Fibroblast of mammary gland (primary cell): ENCODE results near the gene MAML3.

Source experiments
- DNase-seq: peaks from one replicate; pipeline ENCODE4 v3.0.0-alpha.2; 2010; ENCODE audit warnings: low read depth
- H3K4me3 ChIP-seq: 2 replicates; pipeline ENCODE4 v1.5.1; 2011; ENCODE audit warnings: low read depth, mild to moderate bottlenecking, low read length, moderate library complexity; ENCODE audit not compliant: control insufficient read depth
- TF ChIP-seq, protein P1 (sequence below): conservative IDR thresholded peaks from 2 replicates; pipeline ENCODE4 v1.5.1; 2011; ENCODE audit warnings: low read depth, low read length, inconsistent platforms; ENCODE audit not compliant: control insufficient read depth, insufficient read depth

MAML3 gene

DNA sequence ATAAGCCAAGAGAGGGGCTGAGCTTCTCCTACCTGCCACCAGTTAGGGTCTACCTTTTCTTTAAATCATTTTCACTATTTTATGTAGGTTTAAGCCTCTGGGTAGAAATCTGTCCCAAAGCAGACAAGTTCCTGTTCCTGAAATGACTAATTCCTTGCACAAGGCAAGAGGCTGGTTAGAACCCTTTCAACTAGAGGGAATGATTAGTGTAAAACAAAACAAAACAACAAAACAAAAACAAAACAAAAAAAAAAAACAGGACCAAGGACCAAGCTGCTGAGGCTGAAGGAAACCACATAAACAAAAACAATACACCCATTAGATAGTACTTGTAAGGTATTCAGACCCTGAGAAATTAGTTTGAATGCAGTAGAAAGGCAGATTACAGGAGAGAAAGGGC is 62.7 kb downstream of the MAML3 start:
- TF ChIP-seq, protein P1, sequence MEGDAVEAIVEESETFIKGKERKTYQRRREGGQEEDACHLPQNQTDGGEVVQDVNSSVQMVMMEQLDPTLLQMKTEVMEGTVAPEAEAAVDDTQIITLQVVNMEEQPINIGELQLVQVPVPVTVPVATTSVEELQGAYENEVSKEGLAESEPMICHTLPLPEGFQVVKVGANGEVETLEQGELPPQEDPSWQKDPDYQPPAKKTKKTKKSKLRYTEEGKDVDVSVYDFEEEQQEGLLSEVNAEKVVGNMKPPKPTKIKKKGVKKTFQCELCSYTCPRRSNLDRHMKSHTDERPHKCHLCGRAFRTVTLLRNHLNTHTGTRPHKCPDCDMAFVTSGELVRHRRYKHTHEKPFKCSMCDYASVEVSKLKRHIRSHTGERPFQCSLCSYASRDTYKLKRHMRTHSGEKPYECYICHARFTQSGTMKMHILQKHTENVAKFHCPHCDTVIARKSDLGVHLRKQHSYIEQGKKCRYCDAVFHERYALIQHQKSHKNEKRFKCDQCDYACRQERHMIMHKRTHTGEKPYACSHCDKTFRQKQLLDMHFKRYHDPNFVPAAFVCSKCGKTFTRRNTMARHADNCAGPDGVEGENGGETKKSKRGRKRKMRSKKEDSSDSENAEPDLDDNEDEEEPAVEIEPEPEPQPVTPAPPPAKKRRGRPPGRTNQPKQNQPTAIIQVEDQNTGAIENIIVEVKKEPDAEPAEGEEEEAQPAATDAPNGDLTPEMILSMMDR = no peak
- no peak overlapping the region for H3K4me3 ChIP-seq
- no peak for DNase-seq

DNA sequence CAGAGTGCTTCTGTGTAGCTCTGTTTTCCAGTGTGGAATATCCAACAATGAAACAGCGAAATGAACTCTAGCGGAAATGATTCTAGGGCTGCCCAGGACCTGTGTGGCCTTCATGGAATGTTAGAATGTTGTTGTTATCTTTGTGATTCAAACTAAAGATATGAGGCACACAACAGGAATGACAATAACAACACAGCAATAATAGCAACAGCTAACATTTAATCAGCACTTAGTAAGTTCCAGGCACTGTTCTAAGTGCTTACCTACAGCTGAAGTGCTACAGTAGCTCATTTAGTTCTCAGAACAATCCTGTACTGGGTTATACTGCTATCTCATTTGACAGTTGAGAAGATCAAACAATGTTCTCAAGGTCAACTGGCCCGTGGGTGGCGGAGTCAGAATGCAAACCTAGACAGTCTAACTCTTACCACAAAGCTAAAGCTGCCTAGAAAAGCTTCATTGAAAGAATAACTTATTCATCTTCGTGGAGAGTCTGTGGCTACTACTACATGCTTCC is 63.7 kb downstream of the MAML3 start:
- no peak for DNase-seq
- TF ChIP-seq, protein P1 = no peak
- no peak overlapping the region for H3K4me3 ChIP-seq

DNA sequence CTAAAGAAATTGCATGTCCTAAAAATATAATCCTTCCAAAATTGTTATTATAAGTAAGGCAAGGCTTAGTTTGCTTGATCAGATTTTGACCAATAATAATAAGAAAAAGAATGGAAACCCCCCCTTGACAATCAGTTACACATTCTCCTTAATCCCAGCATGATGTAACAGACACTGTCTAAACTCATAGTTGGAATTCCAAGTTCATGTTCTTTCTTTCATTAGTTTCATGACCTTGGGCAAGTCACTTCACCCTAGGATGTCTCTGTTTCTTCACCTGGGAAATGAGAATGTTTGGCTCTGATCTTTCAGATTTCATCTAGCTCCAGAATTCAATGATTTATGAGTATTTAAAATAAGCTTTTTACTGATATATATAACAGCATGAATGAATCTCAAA is 64.8 kb downstream of the MAML3 start:
- TF ChIP-seq, protein P1 = no peak
- DNase-seq = no peak
- H3K4me3 ChIP-seq = no peak overlapping the region

DNA sequence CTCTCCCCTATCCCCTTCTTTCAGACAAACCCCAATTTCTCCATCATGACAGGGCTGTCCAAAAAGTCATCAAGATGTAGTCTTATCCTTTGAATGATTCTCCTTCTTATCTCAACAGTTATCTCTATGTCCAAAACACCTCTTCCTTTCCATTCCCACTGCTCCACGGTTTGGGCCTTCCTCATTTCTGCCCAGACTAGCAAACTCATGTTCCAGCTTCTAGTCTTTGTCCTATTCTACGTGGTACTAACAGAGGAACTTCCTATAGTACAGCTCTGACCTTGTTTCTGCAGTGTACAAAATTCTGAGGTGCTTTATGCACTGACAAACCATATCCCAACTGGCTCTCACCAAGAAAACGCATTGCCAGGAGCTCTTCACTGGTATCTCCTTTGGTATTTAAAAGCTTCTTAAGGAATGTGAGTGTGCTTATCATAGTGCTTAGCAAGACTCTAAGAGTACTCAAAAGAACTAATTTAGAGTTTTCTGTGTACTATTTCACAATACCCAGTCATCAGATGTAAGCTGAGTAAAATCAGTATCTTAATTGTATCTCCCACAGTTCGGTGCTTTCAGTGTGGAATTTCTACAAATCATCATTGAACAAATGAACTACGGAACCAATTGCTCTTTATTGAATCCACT is 65.5 kb downstream of the MAML3 start:
- no peak for DNase-seq
- H3K4me3 ChIP-seq = no peak overlapping the region
- TF ChIP-seq, protein P1 = no peak

DNA sequence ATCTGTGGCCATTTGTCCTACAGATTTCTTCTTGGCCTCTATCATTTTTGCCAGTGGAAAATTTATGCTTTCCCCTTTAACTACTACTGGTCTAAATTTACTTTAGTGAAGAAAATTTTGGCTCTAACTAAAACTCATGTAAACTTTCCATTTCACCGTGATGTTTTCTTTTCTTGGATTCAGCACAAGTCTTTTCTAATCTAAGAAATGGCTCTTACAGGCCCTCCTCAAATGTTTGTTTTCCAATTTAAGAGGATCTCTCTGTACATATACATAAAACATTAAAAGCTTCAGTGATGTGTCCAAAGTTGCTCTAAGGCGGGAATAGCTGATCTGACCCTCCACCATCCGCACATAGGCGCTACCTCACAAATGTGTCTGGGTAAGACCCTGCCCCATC is 68.1 kb downstream of the MAML3 start:
- TF ChIP-seq, protein P1 = no peak
- DNase-seq = no peak
- H3K4me3 ChIP-seq = no peak overlapping the region

DNA sequence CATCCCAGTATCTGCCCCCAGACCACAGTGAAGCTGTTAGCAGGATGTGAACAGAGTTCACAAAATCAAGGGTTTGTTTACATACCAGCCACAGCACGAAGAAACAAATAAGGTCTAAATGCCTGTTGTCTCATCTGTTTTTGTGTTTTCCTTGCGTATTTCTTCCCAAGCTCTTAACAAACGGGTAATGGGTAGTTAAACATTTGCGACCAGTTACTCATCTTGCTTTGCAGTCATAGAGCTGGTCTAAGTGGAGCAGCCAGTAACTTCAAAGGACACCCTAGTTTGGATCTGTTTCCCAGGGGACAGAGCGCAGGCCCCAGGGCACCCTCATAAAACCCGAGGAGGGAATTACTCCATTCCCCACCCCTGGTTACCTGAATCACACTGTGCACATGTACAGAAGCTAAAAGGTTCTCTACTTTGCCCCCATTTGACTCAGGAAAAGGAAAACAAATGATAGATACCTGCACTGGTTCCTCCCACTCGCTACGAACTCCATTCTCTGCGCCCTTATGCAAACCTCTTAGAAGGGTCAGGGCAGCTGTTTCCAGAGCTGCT is 68.8 kb downstream of the MAML3 start:
- TF ChIP-seq, protein P1 = no peak
- DNase-seq = no peak
- no peak overlapping the region for H3K4me3 ChIP-seq
